ENCODE results near the gene ABI1. TPM values are rescaled to one million over a fixed set of nuclear protein-coding genes. Genes with fewer than 3 reads are reported as not detected.

Gene ABI1
- polyA plus RNA-seq, 1 donor from 2014 or later, result 50.4 TPM

DNA sequence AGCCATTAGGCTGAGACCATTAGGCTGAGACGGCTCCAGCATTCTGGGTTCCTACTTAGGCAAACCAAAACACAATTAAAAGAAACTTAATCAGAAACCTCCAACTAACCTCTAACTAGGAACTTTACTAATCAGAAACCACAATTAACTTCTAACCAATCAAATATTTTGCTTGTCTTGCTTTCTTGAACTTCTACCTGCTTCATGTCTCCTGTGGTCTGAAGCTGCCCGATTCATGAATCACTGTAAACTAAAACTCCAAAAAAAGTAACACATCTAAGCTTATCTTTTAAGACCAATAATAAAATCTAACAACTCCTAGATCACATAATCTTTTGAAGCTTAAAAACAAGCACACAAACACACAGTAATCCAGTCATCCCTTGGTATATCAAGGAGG is 87.1 kb downstream of the ABI1 start:
- H4K20me1 ChIP-seq (ENCODE audit: insufficient read depth), result no peaks in the 10 kb centered on the region
- no peaks in the 10 kb centered on the region for H3K9me3 ChIP-seq (ENCODE audit: low read length)
- H3K27ac ChIP-seq (ENCODE audit: low read length), result no peak overlapping the region
- TF ChIP-seq REST (IDR thresholded peaks at IDR 0.05; ENCODE audit: borderline replicate concordance) (no peak), TAF1 (IDR thresholded peaks at IDR 0.05; ENCODE audit: low read depth) (no peak), RAD21 (conservative IDR thresholded peaks at IDR 0.05) (no peak), CTCF (IDR thresholded peaks at IDR 0.05; ENCODE audit: poor library complexity, severe bottlenecking) (no peak), MXI1 (conservative IDR thresholded peaks at IDR 0.05; ENCODE audit: poor library complexity, severe bottlenecking) (no peak)
- H3K4me3 ChIP-seq (ENCODE audit: low read length), result no peak overlapping the region
- H3K9me2 ChIP-seq (ENCODE audit: insufficient read depth, low read length), result no peaks in the 10 kb centered on the region
- H3K79me2 ChIP-seq (replicated peaks; ENCODE audit: insufficient read depth, low read length), result no peaks in the 10 kb centered on the region
- H3K4me2 ChIP-seq (ENCODE audit: low read length), result no peak overlapping the region
- H3K27me3 ChIP-seq (ENCODE audit: insufficient read depth, low read depth, low read length), result no peaks in the 10 kb centered on the region
- no peaks in the 10 kb centered on the region for H3F3A ChIP-seq (ENCODE audit: insufficient read depth, low read length, poor library complexity, severe bottlenecking)
- no peak overlapping the region for H2AFZ ChIP-seq (ENCODE audit: low read depth, low read length)
- H3K36me3 ChIP-seq (ENCODE audit: insufficient read depth, low read length), result no peaks in the 10 kb centered on the region
- no peak overlapping the region for H3K9ac ChIP-seq (ENCODE audit: low read length)

- Histone ChIP-seq H3K36me3 (ENCODE audit: insufficient read depth, low read length) (no peaks in the 10 kb centered on the region), H3K4me2 (ENCODE audit: low read length) (no peak overlapping the region), H2AFZ (ENCODE audit: low read depth, low read length) (no peak overlapping the region), H4K20me1 (ENCODE audit: insufficient read depth) (no peaks in the 10 kb centered on the region), H3K79me2 (replicated peaks; ENCODE audit: insufficient read depth, low read length) (no peaks in the 10 kb centered on the region), H3K27ac (ENCODE audit: low read length) (no peak overlapping the region), H3K9me3 (ENCODE audit: low read length) (no peaks in the 10 kb centered on the region), H3K9me2 (ENCODE audit: insufficient read depth, low read length) (no peaks in the 10 kb centered on the region), H3K9ac (ENCODE audit: low read length) (no peak overlapping the region), H3F3A (ENCODE audit: insufficient read depth, low read length, poor library complexity, severe bottlenecking) (no peaks in the 10 kb centered on the region), H3K27me3 (ENCODE audit: insufficient read depth, low read depth, low read length) (no peaks in the 10 kb centered on the region), H3K4me3 (ENCODE audit: low read length) (no peak overlapping the region)
- TF ChIP-seq SMC3 (conservative IDR thresholded peaks at IDR 0.05; ENCODE audit: poor library complexity), result no peak
- no peak for TF ChIP-seq EP300 (conservative IDR thresholded peaks at IDR 0.05; ENCODE audit: poor library complexity, severe bottlenecking)
- TF ChIP-seq REST (IDR thresholded peaks at IDR 0.05; ENCODE audit: borderline replicate concordance), result no peak
- TF ChIP-seq CTCF (IDR thresholded peaks at IDR 0.05; ENCODE audit: poor library complexity, severe bottlenecking), result no peak
- no peak for TF ChIP-seq RAD21 (conservative IDR thresholded peaks at IDR 0.05)
- TF ChIP-seq EZH2 (IDR thresholded peaks at IDR 0.05; ENCODE audit: borderline replicate concordance, insufficient read depth, low read length, poor library complexity, severe bottlenecking), result no peak
- TF ChIP-seq POLR2AphosphoS5 (IDR thresholded peaks at IDR 0.05), result no peak
- no peak for TF ChIP-seq MXI1 (conservative IDR thresholded peaks at IDR 0.05; ENCODE audit: poor library complexity, severe bottlenecking)
- TF ChIP-seq TAF1 (IDR thresholded peaks at IDR 0.05; ENCODE audit: low read depth), result no peak
Observed at GRCh38 chr10:26770069-26770468, 90.7 kb downstream of the ABI1 start.
